ENCODE data around the gene PSAP.

Gene PSAP

DNA sequence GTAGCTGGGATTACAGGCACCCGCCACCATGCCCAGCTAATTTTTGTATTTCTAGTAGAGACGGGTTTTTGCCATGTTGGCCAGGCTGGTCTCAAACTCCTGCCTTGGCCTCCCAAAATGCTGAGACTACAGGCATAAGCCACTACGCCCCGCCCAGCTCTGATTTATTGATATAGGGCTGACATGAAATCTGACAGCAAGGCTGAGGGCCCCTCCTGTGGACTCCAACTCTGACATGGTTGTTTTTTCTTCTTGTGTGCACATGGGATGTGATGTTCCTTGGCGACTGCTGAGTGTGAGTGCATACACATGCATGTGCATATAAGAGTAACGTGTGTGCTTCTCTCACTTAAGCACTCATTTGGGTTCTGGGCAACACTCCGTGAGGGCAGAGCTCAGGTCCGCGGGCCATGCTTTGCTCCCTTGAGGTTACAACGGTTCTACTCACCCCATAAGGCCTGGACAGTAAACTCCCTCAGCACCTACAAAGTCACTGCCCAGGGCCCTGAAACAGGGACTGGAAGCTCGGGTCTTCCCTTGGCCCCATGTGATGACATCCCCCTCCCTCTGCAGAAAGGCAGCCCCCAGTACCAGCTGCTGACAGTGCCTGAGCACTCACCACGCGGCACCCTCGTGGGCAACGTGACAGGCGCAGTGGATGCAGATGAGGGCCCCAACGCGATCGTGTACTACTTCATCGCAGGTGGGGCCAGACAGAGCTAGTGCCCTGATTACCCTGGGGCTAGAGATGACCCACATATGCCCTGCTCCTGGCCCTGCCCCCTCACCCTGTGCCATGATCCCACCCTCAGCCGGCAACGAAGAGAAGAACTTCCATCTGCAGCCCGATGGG lies 44.1 kb downstream of the PSAP start:
- no peak for DNase-seq

DNA sequence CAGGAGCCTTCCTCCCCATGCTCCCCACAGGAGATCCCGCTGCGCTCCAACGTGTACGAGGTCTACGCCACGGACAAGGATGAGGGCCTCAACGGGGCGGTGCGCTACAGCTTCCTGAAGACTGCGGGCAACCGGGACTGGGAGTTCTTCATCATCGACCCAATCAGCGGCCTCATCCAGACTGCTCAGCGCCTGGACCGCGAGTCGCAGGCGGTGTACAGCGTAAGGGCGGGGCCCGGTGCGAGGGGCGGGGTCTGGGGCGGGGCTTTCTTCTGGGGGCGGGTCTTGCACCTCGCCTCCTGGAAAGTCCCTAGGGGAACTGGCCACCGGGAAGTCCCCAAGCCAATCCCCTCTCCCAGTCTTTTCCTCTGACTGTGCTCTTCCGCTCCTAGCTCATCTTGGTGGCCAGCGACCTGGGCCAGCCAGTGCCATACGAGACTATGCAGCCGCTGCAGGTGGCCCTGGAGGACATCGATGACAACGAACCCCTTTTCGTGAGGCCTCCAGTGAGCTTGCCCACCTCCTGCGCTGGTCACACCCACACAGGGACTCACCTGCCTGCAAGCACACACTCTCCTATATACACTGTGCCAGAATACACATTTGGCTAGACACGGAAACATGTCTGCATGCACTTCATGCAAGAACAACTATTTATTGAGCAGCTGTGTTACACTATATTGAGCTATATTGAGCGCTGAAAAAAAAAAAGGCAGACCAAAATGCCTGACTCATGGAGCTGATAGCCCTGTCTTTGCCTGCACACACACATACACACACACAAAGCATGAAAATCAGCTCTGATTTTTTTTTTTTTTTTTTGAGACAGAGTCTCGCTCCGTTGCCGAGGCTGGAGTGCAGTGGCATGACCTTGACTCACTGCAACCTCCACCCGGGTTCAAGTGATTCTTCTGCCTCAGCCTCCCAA lies 45.0 kb downstream of the PSAP start:
- DNase-seq: no peak

DNA sequence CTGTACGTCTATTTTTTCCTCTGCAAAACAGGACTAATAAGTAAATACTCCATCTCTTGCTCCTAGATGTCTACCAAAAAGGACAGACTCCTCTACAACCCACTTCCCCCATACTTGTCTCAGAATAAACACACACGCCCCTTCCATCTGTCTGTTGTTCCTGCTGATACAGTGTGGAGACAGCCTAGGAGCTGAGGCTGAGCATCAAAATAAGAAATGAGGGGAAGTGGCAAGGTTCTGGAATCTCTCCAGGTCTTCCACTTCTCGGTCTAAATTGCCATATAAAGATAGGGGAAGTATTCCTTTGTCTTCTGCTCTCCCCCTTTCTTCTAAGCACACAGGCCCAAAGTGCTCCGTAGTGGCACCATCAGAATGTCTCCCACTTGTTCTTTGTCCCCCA lies 47.0 kb downstream of the PSAP start:
- peak; percentile 53 for DNase-seq

DNA sequence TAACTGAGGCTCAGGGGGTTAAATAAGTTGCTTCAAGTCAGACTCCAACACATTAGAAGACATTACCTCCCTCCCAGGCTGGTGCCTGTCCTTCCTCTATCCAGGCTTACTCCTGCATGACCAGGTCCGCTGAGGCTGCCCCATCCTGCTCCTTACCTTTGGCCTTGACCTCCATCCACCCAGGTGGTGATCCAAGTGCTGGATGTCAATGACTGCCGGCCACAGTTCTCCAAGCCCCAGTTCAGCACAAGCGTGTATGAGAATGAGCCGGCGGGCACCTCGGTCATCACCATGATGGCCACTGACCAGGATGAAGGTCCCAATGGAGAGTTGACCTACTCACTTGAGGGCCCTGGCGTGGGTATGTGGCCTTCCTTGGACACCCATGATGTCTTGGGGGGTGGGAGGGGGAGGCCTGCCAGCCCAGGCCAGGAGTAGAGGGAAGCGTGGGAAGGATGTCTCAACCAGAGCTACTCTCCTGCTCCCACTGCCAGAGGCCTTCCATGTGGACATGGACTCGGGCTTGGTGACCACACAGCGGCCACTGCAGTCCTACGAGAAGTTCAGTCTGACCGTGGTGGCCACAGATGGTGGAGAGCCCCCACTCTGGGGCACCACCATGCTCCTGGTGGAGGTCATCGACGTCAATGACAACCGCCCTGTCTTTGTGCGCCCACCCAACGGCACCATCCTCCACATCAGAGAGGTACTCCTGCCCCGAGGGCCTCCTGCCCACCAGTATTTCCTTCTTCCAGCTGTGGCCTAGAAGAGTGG lies 48.1 kb downstream of the PSAP start:
- no peak for DNase-seq

DNA sequence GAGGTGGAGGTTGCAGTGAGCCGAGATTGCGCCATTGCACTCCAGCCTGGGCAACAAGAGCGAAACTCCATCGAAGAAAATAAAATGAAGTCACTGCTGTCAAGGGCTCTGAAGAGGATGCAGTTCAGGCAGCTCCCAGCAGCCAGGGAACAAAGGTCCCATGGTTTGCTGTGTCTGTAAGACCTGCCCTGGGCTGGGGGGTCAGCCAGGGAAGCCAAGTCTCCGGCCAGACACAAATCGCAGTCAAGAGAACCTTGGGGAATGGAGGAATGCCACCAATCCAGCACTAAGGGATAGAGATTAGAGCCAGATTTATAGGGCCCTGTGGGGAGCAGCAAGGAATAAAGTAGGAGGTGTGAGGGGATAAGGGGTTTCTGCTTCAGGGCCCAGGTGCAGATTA lies 48.8 kb downstream of the PSAP start:
- DNase-seq: no peak

DNA sequence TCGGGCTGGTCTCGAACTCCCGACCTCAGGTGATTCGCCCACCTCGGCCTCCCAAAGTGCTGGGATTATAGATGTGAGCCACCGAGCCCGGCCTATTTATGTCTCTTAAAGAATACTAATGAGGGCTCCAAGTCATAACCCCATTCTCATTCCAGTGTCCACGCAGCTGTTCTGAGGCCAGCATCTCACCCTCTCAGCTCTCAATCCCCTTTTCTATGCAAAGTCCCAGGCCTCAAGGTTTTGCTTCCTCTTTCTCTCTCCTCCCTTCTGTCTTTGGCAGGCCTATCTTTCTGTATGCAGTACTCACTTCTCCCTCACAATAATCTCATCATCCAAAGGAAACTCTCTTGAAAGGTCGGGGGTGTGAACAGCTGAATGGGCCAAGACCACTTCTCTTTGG lies 49.7 kb downstream of the PSAP start:
- no peak for DNase-seq

DNA sequence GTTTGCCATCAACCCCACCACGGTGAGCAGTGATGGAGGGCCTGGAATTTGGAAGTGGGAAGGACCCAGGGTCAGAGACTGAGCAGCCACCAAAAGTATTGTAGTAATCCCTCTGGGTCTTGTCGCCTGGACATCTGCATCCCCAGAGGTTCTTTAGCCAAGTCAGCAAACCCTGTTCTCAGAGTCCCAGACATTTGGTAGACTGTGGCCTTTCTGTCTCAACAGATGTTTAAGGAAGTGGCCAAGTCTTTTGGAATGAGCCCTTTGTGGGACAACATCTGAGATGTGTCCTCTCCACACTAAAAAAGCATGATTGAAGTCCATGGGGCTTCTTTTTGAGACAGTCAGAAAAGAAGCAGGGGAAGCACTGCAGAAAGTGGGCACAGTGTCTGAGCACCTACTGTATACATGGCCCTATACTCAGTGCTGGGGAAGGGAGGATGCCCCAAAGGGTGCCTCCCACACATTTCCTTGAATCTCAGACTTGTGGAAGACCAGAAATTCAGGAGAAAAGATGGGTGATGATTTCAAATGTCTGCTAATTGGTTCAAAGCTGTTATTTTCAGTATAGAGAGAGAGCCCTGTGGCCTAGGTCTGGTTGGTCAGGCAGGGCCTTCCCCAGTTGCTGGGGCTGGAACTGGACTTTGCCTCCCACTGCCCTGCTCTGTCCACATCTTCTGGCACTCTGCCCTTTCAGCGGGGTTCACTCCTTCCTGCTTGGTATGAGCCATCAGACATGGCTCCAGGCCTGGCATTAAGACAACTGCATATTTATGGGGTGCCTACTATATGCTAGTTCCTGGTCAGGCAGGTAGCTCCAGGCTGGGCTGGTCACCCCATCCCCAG lies 51.2 kb downstream of the PSAP start:
- no peak for DNase-seq

DNA sequence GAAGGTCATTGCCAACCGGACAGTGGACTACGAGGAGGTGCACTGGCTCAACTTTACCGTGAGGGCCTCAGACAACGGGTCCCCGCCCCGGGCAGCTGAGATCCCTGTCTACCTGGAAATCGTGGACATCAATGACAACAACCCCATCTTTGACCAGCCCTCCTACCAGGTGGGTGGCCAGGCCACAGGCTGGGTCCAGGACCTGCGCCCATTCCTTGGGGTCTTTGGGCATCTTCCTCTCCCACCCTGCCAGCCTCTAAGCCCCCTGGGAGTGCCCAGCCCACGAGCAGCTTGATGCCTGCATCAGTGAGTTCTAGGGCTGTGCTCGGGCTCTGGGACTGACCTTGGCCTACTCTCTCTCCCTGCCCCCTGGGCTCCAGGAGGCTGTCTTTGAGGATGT lies 51.9 kb downstream of the PSAP start:
- DNase-seq: no peak

DNA sequence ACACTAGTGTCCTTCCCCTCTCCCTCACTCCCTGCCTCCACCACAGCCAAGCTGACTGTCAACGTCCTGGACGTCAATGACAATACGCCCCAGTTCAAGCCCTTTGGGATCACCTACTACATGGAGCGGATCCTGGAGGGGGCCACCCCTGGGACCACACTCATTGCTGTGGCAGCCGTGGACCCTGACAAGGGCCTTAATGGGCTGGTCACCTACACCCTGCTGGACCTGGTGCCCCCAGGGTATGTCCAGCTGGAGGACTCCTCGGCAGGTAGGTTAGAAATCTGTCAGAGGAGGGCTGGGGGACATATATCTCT lies 52.8 kb downstream of the PSAP start:
- no peak for DNase-seq

DNA sequence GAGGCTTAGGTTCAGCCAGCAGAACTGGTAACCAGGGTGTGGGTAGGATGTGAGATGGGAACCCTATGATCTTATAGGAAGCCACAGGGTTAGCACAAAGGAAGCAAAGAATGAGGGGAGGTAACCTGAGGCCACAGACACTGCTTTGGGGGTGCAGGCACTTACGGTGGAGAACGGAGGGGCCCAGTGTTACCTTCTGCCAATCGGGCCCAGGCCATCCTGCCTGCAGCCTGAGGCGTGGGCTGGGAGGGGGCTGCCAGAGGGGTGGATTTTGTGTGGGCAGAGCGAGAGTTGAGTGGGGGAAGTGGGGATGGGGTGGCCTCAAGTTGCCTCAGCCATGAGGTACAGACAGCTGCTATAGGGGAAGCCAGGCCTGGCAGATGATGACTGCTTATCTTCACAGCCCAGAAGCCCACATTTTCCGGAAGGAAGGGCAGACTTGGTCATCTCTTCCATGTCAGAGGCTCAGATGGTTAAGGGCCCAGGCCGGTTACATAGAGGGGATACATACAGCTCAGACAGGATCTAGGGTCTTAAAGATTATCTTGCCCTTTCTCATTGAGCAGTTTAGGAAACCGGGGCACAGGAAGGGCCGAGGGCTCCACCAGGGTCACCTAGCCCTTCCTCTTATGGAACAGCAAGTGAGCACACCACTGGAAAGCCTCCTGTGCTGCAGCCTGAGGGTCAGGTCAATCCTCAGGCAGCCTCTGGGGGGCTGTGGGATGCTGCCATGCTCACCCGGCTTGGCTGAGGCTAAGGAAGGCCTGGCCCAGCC lies 53.3 kb downstream of the PSAP start:
- DNase-seq: peak; percentile 86

DNA sequence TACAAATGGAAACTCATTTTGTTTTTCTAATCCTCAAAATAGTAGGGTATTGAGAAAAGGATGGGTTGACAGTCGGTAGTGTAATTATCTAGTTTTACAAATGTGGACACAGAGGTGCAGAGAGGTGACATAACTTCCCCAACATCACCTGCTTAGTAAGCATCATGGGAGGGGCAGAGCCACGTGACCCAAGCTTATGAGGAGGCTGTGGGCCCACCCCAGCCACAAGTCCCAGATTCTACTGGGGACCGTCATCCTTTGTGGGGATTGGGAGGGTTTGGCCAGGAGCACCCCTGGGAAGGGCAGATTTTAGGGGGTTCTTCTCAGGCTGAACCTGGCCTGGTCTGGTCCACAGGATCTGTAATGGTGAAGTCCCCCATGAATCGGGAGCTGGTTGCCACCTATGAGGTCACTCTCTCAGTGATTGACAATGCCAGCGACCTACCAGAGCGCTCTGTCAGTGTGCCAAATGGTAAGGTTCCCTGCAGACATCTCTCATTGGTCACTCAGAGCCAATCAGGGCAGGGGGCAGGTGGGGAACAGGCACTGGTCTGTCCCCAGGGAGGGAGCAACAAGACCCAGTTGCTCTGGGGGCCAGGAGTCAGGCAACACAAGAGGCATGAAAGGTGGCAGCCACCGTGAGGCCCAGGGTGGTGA lies 54.2 kb downstream of the PSAP start:
- DNase-seq: no peak

DNA sequence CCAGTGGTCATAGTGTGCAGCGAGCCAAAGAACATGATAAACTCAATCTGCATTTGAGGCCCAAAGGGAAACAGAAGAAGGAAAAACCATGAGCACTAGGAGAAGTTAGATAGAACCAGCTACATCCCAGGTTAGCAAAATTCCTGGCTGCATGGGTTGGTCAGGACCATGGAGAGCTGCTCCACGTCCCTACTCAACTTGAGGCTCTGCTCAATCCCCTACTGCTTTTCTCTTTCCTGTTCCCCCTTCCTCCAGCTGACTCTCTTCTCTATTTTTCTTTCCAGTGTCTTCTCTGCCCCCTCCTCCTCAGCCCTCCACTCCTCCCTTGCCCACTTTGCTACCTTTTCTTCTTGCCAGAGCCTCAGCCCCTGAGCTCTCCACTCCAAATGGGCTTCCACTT lies 55.8 kb downstream of the PSAP start:
- DNase-seq: no peak

DNA sequence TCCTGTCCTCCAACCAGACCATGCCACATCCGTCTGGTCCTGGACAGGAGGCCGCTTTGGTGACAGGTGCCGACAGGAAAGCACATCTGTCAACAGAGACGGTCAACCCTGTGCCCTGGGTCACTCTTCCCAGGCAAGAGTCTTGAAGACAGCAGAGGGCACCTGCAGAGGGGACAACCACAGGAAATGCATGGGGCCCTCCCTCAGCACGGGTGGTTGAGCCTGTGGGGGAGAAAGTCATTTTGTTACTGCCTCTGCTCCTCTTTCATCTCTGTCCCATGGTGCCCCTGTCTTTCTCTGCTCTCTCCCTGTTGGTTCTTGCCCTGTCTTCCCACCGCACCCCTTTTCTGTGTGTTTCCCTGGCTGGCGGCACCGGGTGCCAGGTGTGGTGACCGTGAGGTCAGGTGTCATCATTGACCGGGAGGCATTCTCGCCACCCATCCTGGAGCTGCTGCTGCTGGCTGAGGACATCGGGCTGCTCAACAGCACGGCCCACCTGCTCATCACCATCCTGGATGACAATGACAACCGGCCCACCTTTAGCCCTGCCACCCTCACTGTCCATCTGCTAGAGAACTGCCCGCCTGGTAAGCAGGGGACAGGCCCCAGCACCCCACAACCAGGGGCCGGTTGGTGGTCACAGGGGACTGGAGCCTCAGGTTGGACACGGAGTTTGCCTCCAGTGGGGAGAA lies 60.2 kb downstream of the PSAP start:
- no peak for DNase-seq

DNA sequence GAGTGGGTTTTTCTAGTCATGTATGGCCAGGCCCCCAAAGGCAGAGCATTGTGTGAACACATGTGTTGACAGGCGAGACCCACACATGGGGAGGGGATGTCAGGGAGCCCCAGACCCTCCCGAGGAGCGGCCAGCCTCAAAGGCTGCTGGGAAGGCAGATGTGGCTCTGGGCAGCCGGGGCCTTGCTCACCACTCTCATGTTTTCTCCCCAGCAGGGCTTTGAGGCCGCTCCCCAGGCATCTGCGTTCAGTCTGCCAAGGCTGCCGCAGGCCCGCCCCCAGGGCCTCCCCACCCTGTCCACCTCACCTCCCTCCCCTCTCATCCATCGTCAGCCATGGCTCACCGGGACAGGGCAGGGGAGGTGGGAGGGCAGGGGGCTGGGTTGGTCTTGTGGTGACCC lies 61.2 kb downstream of the PSAP start:
- no peak for DNase-seq

DNA sequence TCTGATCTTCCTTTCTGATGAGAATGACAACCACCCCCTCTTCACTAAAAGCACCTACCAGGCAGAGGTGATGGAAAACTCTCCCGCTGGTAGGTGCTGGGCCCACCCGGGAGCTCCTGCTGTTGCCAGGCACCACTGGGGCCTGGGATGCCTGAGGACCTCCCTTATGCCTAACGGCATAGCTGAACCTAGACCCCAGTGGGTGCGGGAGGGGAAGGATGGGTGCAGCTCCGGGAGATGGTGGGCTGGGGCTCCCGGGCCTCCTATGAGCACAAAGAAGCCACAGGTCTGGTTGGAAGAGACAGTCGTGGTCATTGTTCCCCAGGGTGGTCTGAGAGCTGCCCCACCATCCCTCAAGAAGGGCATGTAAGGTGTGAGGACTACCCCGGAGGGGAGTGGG lies 62.1 kb downstream of the PSAP start:
- DNase-seq: no peak

DNA sequence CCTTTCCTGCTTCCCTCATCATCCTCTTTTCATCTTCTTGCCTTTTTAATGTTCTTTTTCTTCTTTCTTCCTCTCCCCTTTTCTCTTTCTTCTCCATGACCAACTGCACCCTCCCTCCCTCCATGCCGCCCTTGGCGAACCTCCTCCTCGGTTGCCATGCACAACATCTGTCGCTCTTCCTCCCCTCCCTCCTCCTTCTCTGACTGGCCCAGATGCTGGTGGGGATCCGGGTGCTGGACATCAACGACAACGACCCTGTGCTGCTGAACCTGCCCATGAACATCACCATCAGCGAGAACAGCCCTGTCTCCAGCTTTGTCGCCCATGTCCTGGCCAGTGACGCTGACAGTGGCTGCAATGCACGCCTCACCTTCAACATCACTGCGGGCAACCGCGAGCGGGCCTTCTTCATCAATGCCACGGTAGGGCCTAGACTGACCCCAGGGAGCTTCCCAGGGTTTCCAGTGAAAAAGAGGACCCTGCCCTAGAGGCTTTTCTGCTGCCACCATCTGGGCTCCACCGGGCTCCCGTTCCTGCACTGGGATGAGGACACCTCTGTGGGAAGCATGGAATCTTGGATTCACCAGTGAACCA lies 66.3 kb downstream of the PSAP start:
- DNase-seq: no peak

DNA sequence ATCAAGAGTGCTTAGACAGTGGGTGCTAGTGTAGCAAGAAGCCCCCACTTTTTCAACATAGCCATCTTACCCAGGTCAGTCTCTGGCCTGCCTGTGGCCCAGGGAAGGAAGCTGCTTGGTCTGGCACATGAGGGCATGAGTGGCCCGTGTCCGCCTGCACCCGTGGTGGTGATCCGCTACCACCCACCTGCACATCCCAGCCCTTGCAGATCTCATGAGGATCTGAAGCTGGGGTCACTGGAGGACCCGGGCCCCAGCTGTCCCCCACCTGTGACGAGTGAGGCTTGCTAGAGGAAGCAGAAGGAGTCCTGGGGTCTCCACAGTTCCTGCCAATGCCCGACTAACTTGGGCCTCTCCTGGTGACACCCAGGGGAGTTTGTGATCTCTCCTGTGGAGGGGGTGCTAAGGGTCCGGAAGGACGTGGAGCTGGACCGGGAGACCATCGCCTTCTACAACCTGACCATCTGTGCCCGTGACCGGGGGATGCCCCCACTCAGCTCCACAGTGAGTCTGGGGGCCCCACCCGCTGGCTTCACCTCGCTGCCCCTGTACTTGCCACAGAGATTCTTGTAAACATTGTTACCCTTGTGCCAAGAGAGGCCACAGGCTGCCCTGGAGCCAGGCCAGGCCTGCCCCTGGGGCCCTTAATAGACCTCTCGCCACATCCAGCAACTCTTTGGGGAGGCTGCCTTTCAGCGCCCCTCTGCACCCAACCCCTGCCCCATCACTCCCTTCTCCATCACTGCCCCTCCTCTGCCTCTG lies 67.0 kb downstream of the PSAP start:
- DNase-seq: no peak

DNA sequence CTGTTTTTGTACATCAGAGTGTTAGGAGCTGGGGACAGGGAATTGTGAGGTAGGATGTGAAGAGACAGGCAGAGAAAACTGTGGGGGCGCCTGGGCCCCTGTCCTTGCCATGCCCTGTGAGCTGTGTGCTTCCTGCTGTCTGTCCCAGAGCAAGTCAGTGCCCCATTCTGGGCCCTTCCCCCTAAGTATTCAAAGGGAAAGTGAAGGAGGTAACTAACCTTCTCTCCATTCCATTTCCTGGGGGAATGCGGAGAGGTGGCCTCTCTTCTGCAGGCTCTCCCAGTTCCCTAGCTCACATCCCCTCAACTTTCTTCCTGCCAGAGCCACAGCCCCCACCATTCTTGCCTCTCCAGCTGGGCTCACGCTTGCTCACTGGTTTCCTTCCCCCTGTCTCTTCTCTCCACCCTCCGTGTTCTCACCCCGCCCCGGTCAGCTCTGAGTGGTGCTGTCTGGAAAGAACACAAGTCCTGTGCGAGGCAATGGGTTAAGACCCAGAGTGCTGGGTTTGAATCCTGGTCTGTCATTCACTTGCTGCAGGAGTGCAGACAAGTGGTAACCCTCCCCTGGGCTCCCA lies 68.0 kb downstream of the PSAP start:
- DNase-seq: peak; percentile 51

Data from KG1 (cell line).